ENCODE results near the gene MEI1. TPM values are rescaled to one million over a fixed set of nuclear protein-coding genes. Genes with fewer than 3 reads are reported as not detected.

MEI1 gene
- total RNA-seq: not detected

GRCh38 chr22:41699264-41700107, at the start of gene MEI1:
TSS of gene MEI1 (plus strand) at chr22:41699503. CDS start at chr22:41699539, 36 bp downstream.
- peaks cover 0 to 8% of the 10 kb centered on the region in 2 donors for H3K4me1 ChIP-seq
- H3K27me3 ChIP-seq: no peaks in the 10 kb centered on the region
- intact Hi-C loops (cut with DNase I): no loop called here

GRCh38 chr22:41650229-41650628, 49.1 kb upstream of the MEI1 start:
- Histone ChIP-seq H3K4me3 (no peak overlapping the region), H3K36me3 (peaks cover 88 to 96% of the 10 kb centered on the region in 2 donors), H3K9me3 (no peaks in the 10 kb centered on the region), H3K27me3 (no peaks in the 10 kb centered on the region), H3K27ac (no peak overlapping the region), H3K4me1 (no peaks in the 10 kb centered on the region)
- no peak for TF ChIP-seq CTCF (IDR thresholded peaks at IDR 0.05)
- DNase-seq (ENCODE audit: low spot score in 2 of 2): no peak
- intact Hi-C loops (cut with DNase I): no loop called here

More at GRCh38 chr22:41699264-41700107, at the start of gene MEI1:
- Histone ChIP-seq H3K36me3 (no peaks in the 10 kb centered on the region), H3K4me3 (peak within 1 kb of the TSS in 1 of 2 donors; percentile 6), H3K27ac (no peak within 1 kb of the TSS), H3K9me3 (no peaks in the 10 kb centered on the region)
- DNase-seq (ENCODE audit: low spot score in 2 of 2): peak; percentile 28 to 88
- TF ChIP-seq CTCF (IDR thresholded peaks at IDR 0.05): no peak

GRCh38 chr22:41650821-41651220, 48.5 kb upstream of the MEI1 start:
- intact Hi-C loops (cut with DNase I): no loop called here

GRCh38 chr22:41654322-41654721, 45.0 kb upstream of the MEI1 start:
- peaks cover 98 to 100% of the 10 kb centered on the region in 2 donors for H3K36me3 ChIP-seq
- H3K9me3 ChIP-seq: no peaks in the 10 kb centered on the region
- DNase-seq (ENCODE audit: low spot score in 2 of 2): no peak
- intact Hi-C loops (cut with DNase I): no loop called here
- H3K4me1 ChIP-seq: no peaks in the 10 kb centered on the region
- H3K27me3 ChIP-seq: no peaks in the 10 kb centered on the region
- TF ChIP-seq CTCF (IDR thresholded peaks at IDR 0.05): no peak
- H3K27ac ChIP-seq: no peak overlapping the region
- H3K4me3 ChIP-seq: no peak overlapping the region

More at GRCh38 chr22:41650821-41651220, 48.5 kb upstream of the MEI1 start:
- no peak for DNase-seq (ENCODE audit: low spot score in 2 of 2)
- no peak overlapping the region for H3K27ac ChIP-seq
- no peak for TF ChIP-seq CTCF (IDR thresholded peaks at IDR 0.05)
- no peaks in the 10 kb centered on the region for H3K9me3 ChIP-seq
- H3K27me3 ChIP-seq: no peaks in the 10 kb centered on the region
- peaks cover 92 to 97% of the 10 kb centered on the region in 2 donors for H3K36me3 ChIP-seq
- no peak overlapping the region for H3K4me3 ChIP-seq
- H3K4me1 ChIP-seq: no peaks in the 10 kb centered on the region

GRCh38 chr22:41656556-41656955, 42.7 kb upstream of the MEI1 start:
- no peaks in the 10 kb centered on the region for H3K9me3 ChIP-seq
- H3K27me3 ChIP-seq: no peaks in the 10 kb centered on the region
- no peak for TF ChIP-seq CTCF (IDR thresholded peaks at IDR 0.05)
- H3K36me3 ChIP-seq: peaks cover 99 to 100% of the 10 kb centered on the region in 2 donors
- H3K27ac ChIP-seq: no peak overlapping the region
- DNase-seq (ENCODE audit: low spot score in 2 of 2): no peak
- H3K4me1 ChIP-seq: no peaks in the 10 kb centered on the region
- intact Hi-C loops (cut with DNase I): no loop called here
- H3K4me3 ChIP-seq: no peak overlapping the region

Measured in ascending aorta (tissue), 2 donors.